Neuronal stem cell (in vitro differentiated cells): Measurements from ENCODE around the gene GINS2.

ENCODE experiments used
- DNase-seq: peaks from one replicate; pipeline ENCODE4 v3.0.0-alpha.2; 2013; ENCODE audit warnings: low spot score
- H2AFZ ChIP-seq: one replicate; pipeline ENCODE4 v1.6.1; 2013; ENCODE audit warnings: mild to moderate bottlenecking, low read length, inconsistent platforms
- H2AK5ac ChIP-seq: 2 replicates; pipeline ENCODE4 v1.6.1; 2013; ENCODE audit warnings: low read depth, mild to moderate bottlenecking, inconsistent platforms, low read length, moderate library complexity, mixed read lengths
- H2BK120ac ChIP-seq: 2 replicates; pipeline ENCODE4 v1.6.1; 2013; ENCODE audit warnings: low read depth, mild to moderate bottlenecking, inconsistent platforms, low read length, moderate library complexity, mixed read lengths
- H2BK12ac ChIP-seq: one replicate; pipeline ENCODE4 v1.6.1; 2013; ENCODE audit warnings: low read length, inconsistent platforms
- H2BK15ac ChIP-seq: 2 replicates; pipeline ENCODE4 v1.6.1; 2013; ENCODE audit warnings: mild to moderate bottlenecking, low read length, inconsistent platforms, mixed read lengths
- H2BK5ac ChIP-seq: one replicate; pipeline ENCODE4 v1.6.1; 2013; ENCODE audit warnings: inconsistent platforms, mild to moderate bottlenecking, low read length, moderate library complexity
- H3K14ac ChIP-seq: one replicate; pipeline ENCODE4 v1.6.1; 2013; ENCODE audit warnings: low read length, inconsistent platforms
- H3K18ac ChIP-seq: 2 replicates; pipeline ENCODE4 v1.6.1; 2013; ENCODE audit warnings: low read length, inconsistent platforms
- H3K23ac ChIP-seq: 2 replicates; pipeline ENCODE4 v1.6.1; 2013; ENCODE audit warnings: low read depth, mild to moderate bottlenecking, mixed read lengths, low read length, inconsistent platforms; ENCODE audit not compliant: poor library complexity
- H3K27ac ChIP-seq: replicated peaks from 3 replicates; pipeline ENCODE4 v1.5.1; 2013; ENCODE audit warnings: low read length, inconsistent platforms
- H3K27me3 ChIP-seq, 3 experiments: 2 replicates each; pipeline ENCODE4 v1.6.1; 2013; ENCODE audit warnings: low read length in 3 of 3, mild to moderate bottlenecking in 2 of 3, inconsistent platforms in 1 of 3, low read depth in 1 of 3, mixed read lengths in 1 of 3, moderate library complexity in 1 of 3; ENCODE audit not compliant: control insufficient read depth in 3 of 3, insufficient read depth in 3 of 3
- H3K36me3 ChIP-seq, 2 donors: replicated peaks in 1 of 2; 2 replicates each; pipeline ENCODE4 v1.6.1; 2013; ENCODE audit warnings: low read length in 2 of 2; ENCODE audit not compliant: control insufficient read depth in 2 of 2, insufficient read depth in 2 of 2
- H3K4ac ChIP-seq: 2 replicates; pipeline ENCODE4 v1.6.1; 2013; ENCODE audit warnings: inconsistent platforms, mild to moderate bottlenecking, low read length, moderate library complexity
- H3K4me1 ChIP-seq, 2 donors: 1 replicate in 1 of 2; 2 replicates in 1 of 2; pipeline ENCODE4 v1.6.1; 2013; ENCODE audit warnings: low read length in 2 of 2, low read depth in 1 of 2; ENCODE audit not compliant: control insufficient read depth in 2 of 2, insufficient read depth in 1 of 2
- H3K4me2 ChIP-seq: one replicate; pipeline ENCODE4 v1.6.1; 2013; ENCODE audit warnings: mild to moderate bottlenecking, low read length, inconsistent platforms; ENCODE audit not compliant: insufficient read depth, poor library complexity, severe bottlenecking
- H3K4me3 ChIP-seq, 2 donors: 2 replicates each; pipeline ENCODE4 v1.5.1; 2013; ENCODE audit warnings: low read length in 2 of 2, mild to moderate bottlenecking in 2 of 2, inconsistent platforms in 1 of 2, moderate library complexity in 1 of 2
- H3K79me1 ChIP-seq: one replicate; pipeline ENCODE4 v1.6.1; 2013; ENCODE audit warnings: low read depth, mild to moderate bottlenecking, inconsistent platforms, low read length, moderate library complexity
- H3K9ac ChIP-seq: one replicate; pipeline ENCODE4 v1.6.1; 2013; ENCODE audit warnings: mild to moderate bottlenecking, low read depth, low read length, inconsistent platforms; ENCODE audit not compliant: poor library complexity
- H3K9me3 ChIP-seq, 2 donors: replicated peaks in 1 of 2; 2 replicates each; pipeline versions ENCODE3 to v1.6.1; 2013; ENCODE audit warnings: low read length in 2 of 2, mild to moderate bottlenecking in 2 of 2, inconsistent platforms in 1 of 2, low read depth in 1 of 2, mixed read lengths in 1 of 2, moderate library complexity in 1 of 2; ENCODE audit not compliant: control insufficient read depth in 2 of 2, insufficient read depth in 1 of 2
- H4K8ac ChIP-seq: one replicate; pipeline ENCODE4 v1.6.1; 2013; ENCODE audit warnings: low read depth, mild to moderate bottlenecking, inconsistent platforms, low read length, moderate library complexity
- H4K91ac ChIP-seq: one replicate; pipeline ENCODE4 v1.6.1; 2013; ENCODE audit warnings: low read length, low read depth, mild to moderate bottlenecking, inconsistent platforms; ENCODE audit not compliant: poor library complexity
- WGBS, 2 donors: extraction: QIAGEN DNeasy Blood & Tissue Kit; methylation state at CpG; one replicate each; pipeline ENCODE4 v1.1.7; 2013; ENCODE audit warnings: missing lambda C conversion rate in 2 of 2, mixed read lengths in 1 of 2; ENCODE audit not compliant: insufficient read length in 2 of 2, insufficient replicate concordance in 1 of 2; ENCODE audit errors: extremely low coverage in 2 of 2; 5-methylcytosine and 5-hydroxymethylcytosine counted together

The GINS2 gene

GRCh38 chr16:85677383-85677967, 11.3 kb downstream of the GINS2 start:
- no peaks in the 10 kb centered on the region for H3K4me1 ChIP-seq
- H2BK5ac ChIP-seq, result no peak overlapping the region
- H2AK5ac ChIP-seq, result no peak overlapping the region
- DNase-seq, result no peak
- H2AFZ ChIP-seq, result no peak overlapping the region
- H2BK12ac ChIP-seq, result no peak overlapping the region
- H3K18ac ChIP-seq, result no peak overlapping the region
- WGBS, 2 donors, result no CpG with 5 or more reads among the region's 6 CpGs
- H3K4me2 ChIP-seq, result no peak overlapping the region
- no peak overlapping the region for H3K4ac ChIP-seq
- no peak overlapping the region for H2BK120ac ChIP-seq
- no peak overlapping the region for H3K27ac ChIP-seq
- H2BK15ac ChIP-seq, result no peak overlapping the region
- no peak overlapping the region for H3K9ac ChIP-seq
- no peak overlapping the region for H3K23ac ChIP-seq
- H3K79me1 ChIP-seq, result peaks cover 3% of the 10 kb centered on the region
- H4K8ac ChIP-seq, result no peak overlapping the region
- no peaks in the 10 kb centered on the region for H3K27me3 ChIP-seq
- H3K36me3 ChIP-seq, result peaks cover 54 to 100% of the 10 kb centered on the region in 2 donors
- H3K9me3 ChIP-seq, result no peaks in the 10 kb centered on the region
- H4K91ac ChIP-seq, result no peak overlapping the region
- no peak overlapping the region for H3K14ac ChIP-seq
- H3K4me3 ChIP-seq, result no peak overlapping the region

- H2BK120ac ChIP-seq, result no peak overlapping the region
- peaks cover 57 to 100% of the 10 kb centered on the region in 2 donors for H3K36me3 ChIP-seq
- H3K27ac ChIP-seq, result no peak overlapping the region
- no peak overlapping the region for H4K8ac ChIP-seq
- H3K4me1 ChIP-seq, result no peaks in the 10 kb centered on the region
- H3K18ac ChIP-seq, result no peak overlapping the region
- H2AFZ ChIP-seq, result no peak overlapping the region
- H2BK15ac ChIP-seq, result no peak overlapping the region
- H3K79me1 ChIP-seq, result peaks cover 3% of the 10 kb centered on the region
- no peak overlapping the region for H3K9ac ChIP-seq
- no CpG with 5 or more reads among the region's 7 CpGs for WGBS, 2 donors
- H3K9me3 ChIP-seq, result no peaks in the 10 kb centered on the region
- H3K4me3 ChIP-seq, result no peak overlapping the region
- no peak overlapping the region for H2BK5ac ChIP-seq
- H3K23ac ChIP-seq, result no peak overlapping the region
- no peaks in the 10 kb centered on the region for H3K27me3 ChIP-seq
- H3K4ac ChIP-seq, result no peak overlapping the region
- H2BK12ac ChIP-seq, result no peak overlapping the region
- no peak for DNase-seq
- no peak overlapping the region for H3K4me2 ChIP-seq
- H4K91ac ChIP-seq, result no peak overlapping the region
- H3K14ac ChIP-seq, result no peak overlapping the region
- H2AK5ac ChIP-seq, result no peak overlapping the region
Measured at GRCh38 chr16:85676466-85676865, 12.3 kb downstream of the GINS2 start.

- H3K27ac ChIP-seq, result no peak overlapping the region
- H3K4ac ChIP-seq, result no peak overlapping the region
- H3K4me1 ChIP-seq, result no peaks in the 10 kb centered on the region
- H2BK15ac ChIP-seq, result no peak overlapping the region
- no peaks in the 10 kb centered on the region for H3K27me3 ChIP-seq
- H2BK12ac ChIP-seq, result no peak overlapping the region
- no peak overlapping the region for H2BK5ac ChIP-seq
- peaks cover 46 to 98% of the 10 kb centered on the region in 2 donors for H3K36me3 ChIP-seq
- no peak overlapping the region for H3K14ac ChIP-seq
- H4K8ac ChIP-seq, result no peak overlapping the region
- no peak overlapping the region for H3K9ac ChIP-seq
- no peak overlapping the region for H3K4me2 ChIP-seq
- no peak for DNase-seq
- no CpG with 5 or more reads among the region's 4 CpGs for WGBS, 2 donors
- H3K9me3 ChIP-seq, result no peaks in the 10 kb centered on the region
- H3K18ac ChIP-seq, result no peak overlapping the region
- H3K4me3 ChIP-seq, result no peak overlapping the region
- H3K79me1 ChIP-seq, result peaks cover 3% of the 10 kb centered on the region
- H2AFZ ChIP-seq, result no peak overlapping the region
- no peak overlapping the region for H4K91ac ChIP-seq
- no peak overlapping the region for H2AK5ac ChIP-seq
- no peak overlapping the region for H3K23ac ChIP-seq
- no peak overlapping the region for H2BK120ac ChIP-seq
Measured at GRCh38 chr16:85675251-85675874, 13.4 kb downstream of the GINS2 start.

GRCh38 chr16:85674828-85675227, 13.9 kb downstream of the GINS2 start:
- WGBS, 2 donors, result no CpG with 5 or more reads among the region's 6 CpGs
- no peak overlapping the region for H3K18ac ChIP-seq
- H3K27ac ChIP-seq, result no peak overlapping the region
- H4K8ac ChIP-seq, result no peak overlapping the region
- no peaks in the 10 kb centered on the region for H3K4me1 ChIP-seq
- no peak overlapping the region for H3K9ac ChIP-seq
- H2AFZ ChIP-seq, result no peak overlapping the region
- H2BK15ac ChIP-seq, result no peak overlapping the region
- H2BK12ac ChIP-seq, result no peak overlapping the region
- no peak overlapping the region for H3K4me2 ChIP-seq
- no peaks in the 10 kb centered on the region for H3K9me3 ChIP-seq
- H2BK5ac ChIP-seq, result no peak overlapping the region
- no peak overlapping the region for H2AK5ac ChIP-seq
- no peak overlapping the region for H2BK120ac ChIP-seq
- no peak for DNase-seq
- no peak overlapping the region for H3K14ac ChIP-seq
- H3K79me1 ChIP-seq, result peaks cover 2% of the 10 kb centered on the region
- no peak overlapping the region for H3K23ac ChIP-seq
- no peaks in the 10 kb centered on the region for H3K27me3 ChIP-seq
- no peak overlapping the region for H4K91ac ChIP-seq
- H3K4ac ChIP-seq, result no peak overlapping the region
- no peak overlapping the region for H3K4me3 ChIP-seq
- H3K36me3 ChIP-seq, result peaks cover 42 to 98% of the 10 kb centered on the region in 2 donors
